PFSK-1 (cell line): ENCODE results near the gene URAD.

Experiments
- TAF1 ChIP-seq: IDR thresholded peaks from 2 replicates; pipeline ENCODE4 v1.6.1; 2012; ENCODE audit warnings: low read length, control low read depth, borderline replicate concordance; ENCODE audit not compliant: insufficient read depth
- TF ChIP-seq, protein P1 (sequence below), 2 experiments: IDR thresholded peaks; 2 replicates each; pipeline versions ENCODE4 v1.6.1 to v1.8.0; 2011 to 2012; ENCODE audit warnings: low read depth in 2 of 2, low read length in 2 of 2, control low read depth in 1 of 2, inconsistent platforms in 1 of 2, mild to moderate bottlenecking in 1 of 2, moderate library complexity in 1 of 2; ENCODE audit not compliant: insufficient read depth in 1 of 2

DNA sequence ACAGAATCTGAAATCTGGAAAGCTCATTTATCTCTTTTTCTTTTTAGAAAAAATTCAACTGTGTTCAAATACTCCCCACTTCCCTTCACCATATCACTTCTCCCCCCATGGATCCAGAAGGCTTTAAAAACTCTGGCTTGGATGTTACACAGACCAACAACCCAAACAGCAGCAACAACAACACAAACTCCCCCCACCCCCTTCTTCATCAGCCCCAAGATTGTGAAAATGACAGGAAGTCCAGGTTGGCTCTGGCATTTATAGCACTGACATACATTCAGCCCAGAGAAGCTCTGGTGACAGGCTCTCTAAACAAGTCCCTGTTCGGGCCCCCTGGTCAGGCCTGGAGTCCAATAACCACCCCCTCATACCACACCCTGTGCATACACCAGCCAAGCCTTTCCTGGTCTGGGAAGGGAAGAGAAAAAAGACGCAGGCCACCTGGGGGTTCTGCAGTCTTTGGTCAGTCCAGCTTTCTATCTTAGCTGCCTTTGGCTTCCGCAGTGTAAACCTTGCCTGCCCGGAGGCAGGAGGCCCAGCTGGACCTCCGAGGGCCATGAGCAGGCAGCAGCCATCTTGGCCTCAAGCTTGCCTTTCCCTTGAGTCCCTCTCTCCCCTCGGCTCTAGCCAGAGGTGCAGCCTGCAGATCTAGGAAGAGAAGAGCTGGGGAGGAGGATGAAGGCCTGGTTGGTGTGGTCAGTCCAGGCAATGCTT lies 26.2 kb downstream of the URAD start:
- TF ChIP-seq, protein P1, sequence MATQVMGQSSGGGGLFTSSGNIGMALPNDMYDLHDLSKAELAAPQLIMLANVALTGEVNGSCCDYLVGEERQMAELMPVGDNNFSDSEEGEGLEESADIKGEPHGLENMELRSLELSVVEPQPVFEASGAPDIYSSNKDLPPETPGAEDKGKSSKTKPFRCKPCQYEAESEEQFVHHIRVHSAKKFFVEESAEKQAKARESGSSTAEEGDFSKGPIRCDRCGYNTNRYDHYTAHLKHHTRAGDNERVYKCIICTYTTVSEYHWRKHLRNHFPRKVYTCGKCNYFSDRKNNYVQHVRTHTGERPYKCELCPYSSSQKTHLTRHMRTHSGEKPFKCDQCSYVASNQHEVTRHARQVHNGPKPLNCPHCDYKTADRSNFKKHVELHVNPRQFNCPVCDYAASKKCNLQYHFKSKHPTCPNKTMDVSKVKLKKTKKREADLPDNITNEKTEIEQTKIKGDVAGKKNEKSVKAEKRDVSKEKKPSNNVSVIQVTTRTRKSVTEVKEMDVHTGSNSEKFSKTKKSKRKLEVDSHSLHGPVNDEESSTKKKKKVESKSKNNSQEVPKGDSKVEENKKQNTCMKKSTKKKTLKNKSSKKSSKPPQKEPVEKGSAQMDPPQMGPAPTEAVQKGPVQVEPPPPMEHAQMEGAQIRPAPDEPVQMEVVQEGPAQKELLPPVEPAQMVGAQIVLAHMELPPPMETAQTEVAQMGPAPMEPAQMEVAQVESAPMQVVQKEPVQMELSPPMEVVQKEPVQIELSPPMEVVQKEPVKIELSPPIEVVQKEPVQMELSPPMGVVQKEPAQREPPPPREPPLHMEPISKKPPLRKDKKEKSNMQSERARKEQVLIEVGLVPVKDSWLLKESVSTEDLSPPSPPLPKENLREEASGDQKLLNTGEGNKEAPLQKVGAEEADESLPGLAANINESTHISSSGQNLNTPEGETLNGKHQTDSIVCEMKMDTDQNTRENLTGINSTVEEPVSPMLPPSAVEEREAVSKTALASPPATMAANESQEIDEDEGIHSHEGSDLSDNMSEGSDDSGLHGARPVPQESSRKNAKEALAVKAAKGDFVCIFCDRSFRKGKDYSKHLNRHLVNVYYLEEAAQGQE (IDR thresholded peaks at IDR 0.05; ENCODE audit: insufficient read depth in 1 of 2, low read depth in 2 of 2, low read length in 2 of 2), result no peak
- TF ChIP-seq TAF1, result no peak
